Measurements from ENCODE around the gene EXOC3L1. TPM values are rescaled to one million over a fixed set of nuclear protein-coding genes. Genes with fewer than 3 reads are reported as not detected.

The EXOC3L1 gene
- polyA plus RNA-seq, 2 of the 4 experiments (the other 2 are of a cell fraction), result 0.06 TPM; not detected in 1

DNA sequence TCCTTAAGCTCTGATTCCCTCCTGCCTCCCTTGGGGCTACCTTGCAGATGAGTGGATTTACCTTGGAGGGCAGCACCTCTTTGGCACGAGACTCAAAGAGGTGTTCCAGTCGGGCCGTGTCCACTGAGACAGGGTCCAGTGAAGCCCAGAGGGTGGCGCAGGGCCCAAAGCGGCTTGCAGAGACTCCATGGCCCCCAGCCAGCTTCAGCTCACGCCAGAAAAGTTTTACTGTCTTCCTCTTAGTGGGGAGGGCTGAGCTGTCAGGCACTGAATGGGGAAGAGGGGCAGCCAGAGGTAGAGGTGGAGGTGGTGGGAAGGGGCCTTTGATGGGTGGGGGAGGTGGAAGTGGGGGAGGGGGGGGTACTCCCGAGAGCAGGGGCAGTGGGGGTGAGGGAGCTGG, 43.7 kb upstream of the EXOC3L1 start (continued):
- TF ChIP-seq, protein P1, sequence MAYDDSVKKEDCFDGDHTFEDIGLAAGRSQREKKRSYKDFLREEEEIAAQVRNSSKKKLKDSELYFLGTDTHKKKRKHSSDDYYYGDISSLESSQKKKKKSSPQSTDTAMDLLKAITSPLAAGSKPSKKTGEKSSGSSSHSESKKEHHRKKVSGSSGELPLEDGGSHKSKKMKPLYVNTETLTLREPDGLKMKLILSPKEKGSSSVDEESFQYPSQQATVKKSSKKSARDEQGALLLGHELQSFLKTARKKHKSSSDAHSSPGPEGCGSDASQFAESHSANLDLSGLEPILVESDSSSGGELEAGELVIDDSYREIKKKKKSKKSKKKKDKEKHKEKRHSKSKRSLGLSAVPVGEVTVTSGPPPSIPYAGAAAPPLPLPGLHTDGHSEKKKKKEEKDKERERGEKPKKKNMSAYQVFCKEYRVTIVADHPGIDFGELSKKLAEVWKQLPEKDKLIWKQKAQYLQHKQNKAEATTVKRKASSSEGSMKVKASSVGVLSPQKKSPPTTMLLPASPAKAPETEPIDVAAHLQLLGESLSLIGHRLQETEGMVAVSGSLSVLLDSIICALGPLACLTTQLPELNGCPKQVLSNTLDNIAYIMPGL (CRISPR knock-in tag; IDR thresholded peaks at IDR 0.05; ENCODE audit: borderline replicate concordance), result no peak
- TF ChIP-seq RFX5 (IDR thresholded peaks at IDR 0.05) (no peak), PHF8 (IDR thresholded peaks at IDR 0.05; ENCODE audit: borderline replicate concordance, low read depth) (no peak), SREBF2 (IDR thresholded peaks at IDR 0.05) (no peak)

DNA sequence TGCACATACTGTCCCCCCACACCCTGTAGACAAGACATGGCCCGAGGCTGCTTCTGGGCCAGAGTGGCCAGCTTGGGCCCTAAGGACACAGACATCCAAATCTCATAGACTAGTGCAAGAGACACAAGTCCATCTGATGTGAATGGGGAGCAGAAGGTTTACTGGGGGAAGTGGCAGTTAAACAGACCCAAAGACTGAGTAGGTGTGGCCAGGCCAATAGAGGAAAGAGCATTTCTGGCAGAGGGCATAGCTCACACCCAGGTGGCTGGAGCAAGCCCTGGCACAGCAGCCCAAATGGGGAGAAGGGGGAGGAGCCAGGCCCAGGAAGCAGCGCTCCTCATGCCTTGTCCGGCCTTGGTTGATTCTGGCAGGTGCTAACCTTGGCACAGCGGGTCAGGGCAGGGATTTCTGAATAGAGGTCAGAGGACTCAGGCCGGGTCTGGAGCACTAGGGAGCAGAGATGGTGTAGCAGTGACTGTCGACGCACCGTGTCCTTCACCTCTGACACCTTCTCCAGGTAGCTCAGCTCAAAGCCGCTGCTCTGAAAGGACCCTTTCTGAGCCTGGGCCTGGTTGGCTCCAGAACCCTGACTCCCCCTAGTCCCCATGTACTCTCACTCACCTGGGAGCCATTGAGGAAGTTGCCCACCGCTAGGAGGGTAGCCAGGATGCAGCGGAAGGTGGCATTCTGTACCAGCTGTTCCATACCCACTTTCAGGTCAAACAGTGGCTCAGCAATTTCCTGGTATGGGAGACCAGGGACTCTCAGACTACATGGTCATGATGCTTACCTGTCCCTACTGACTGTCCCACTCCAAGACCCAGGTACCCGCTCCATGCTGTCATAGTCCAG, 41.1 kb upstream of the EXOC3L1 start:
- H3K9me3 ChIP-seq, result no peaks in the 10 kb centered on the region
- no peak overlapping the region for H3K4me3 ChIP-seq
- FAIRE-seq (no peak), DNase-seq (ENCODE audit: low read depth in 1 of 2, low spot score in 1 of 2) (no peak), ATAC-seq (no peak)
- CTCF ChIA-PET, result interaction anchor here (0.9 to 14.1 kb wide), 6 partner anchors 14 to 47 kb away, joined by 3 to 138 read pairs (median 4); partner anchors contain the start of genes FHOD1 and SLC9A5
- H3K27ac ChIP-seq, result no peak overlapping the region
- POLR2A ChIA-PET, result interaction anchor here (0.9 to 1.9 kb wide), 2 partner anchors 11 to 15 kb away, joined by 3 to 6 read pairs; no protein-coding TSS in a partner anchor
- H3K4me1 ChIP-seq, result peaks cover 9% of the 10 kb centered on the region
- no peak overlapping the region for H3K4me2 ChIP-seq
- TF ChIP-seq KDM1A (IDR thresholded peaks at IDR 0.05; ENCODE audit: low read depth) (no peak), FOXS1 (CRISPR knock-in tag; IDR thresholded peaks at IDR 0.05) (no peak), SMC3 (IDR thresholded peaks at IDR 0.05) (no peak), ZNF302 (CRISPR knock-in tag; IDR thresholded peaks at IDR 0.05) (no peak), HDAC2 (IDR thresholded peaks at IDR 0.05) (no peak), CEBPB (IDR thresholded peaks at IDR 0.05) (no peak), RCOR1 (IDR thresholded peaks at IDR 0.05; ENCODE audit: low read depth, low read length) (no peak), CBX2 (IDR thresholded peaks at IDR 0.05; ENCODE audit: borderline replicate concordance, low read depth) (no peak), NR3C1 (IDR thresholded peaks at IDR 0.05) (no peak), HOXA7 (CRISPR knock-in tag; IDR thresholded peaks at IDR 0.05) (no peak), POLR2A (IDR thresholded peaks at IDR 0.05; ENCODE audit: low read length) (no peak), SREBF2 (IDR thresholded peaks at IDR 0.05) (no peak), POLR2AphosphoS2 (conservative IDR thresholded peaks at IDR 0.05; ENCODE audit: low read length) (no peak), HOXB13 (CRISPR knock-in tag; IDR thresholded peaks at IDR 0.05; ENCODE audit: low read depth) (no peak), BHLHE40 (IDR thresholded peaks at IDR 0.05; ENCODE audit: low read depth, low read length) (no peak)
- TF ChIP-seq, protein P2, sequence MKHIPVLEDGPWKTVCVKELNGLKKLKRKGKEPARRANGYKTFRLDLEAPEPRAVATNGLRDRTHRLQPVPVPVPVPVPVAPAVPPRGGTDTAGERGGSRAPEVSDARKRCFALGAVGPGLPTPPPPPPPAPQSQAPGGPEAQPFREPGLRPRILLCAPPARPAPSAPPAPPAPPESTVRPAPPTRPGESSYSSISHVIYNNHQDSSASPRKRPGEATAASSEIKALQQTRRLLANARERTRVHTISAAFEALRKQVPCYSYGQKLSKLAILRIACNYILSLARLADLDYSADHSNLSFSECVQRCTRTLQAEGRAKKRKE (CRISPR knock-in tag; IDR thresholded peaks at IDR 0.05; ENCODE audit: low read depth), result no peak
- TF ChIP-seq, protein P3, sequence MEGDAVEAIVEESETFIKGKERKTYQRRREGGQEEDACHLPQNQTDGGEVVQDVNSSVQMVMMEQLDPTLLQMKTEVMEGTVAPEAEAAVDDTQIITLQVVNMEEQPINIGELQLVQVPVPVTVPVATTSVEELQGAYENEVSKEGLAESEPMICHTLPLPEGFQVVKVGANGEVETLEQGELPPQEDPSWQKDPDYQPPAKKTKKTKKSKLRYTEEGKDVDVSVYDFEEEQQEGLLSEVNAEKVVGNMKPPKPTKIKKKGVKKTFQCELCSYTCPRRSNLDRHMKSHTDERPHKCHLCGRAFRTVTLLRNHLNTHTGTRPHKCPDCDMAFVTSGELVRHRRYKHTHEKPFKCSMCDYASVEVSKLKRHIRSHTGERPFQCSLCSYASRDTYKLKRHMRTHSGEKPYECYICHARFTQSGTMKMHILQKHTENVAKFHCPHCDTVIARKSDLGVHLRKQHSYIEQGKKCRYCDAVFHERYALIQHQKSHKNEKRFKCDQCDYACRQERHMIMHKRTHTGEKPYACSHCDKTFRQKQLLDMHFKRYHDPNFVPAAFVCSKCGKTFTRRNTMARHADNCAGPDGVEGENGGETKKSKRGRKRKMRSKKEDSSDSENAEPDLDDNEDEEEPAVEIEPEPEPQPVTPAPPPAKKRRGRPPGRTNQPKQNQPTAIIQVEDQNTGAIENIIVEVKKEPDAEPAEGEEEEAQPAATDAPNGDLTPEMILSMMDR (IDR thresholded peaks at IDR 0.05), result no peak
- TF ChIP-seq, protein P4, sequence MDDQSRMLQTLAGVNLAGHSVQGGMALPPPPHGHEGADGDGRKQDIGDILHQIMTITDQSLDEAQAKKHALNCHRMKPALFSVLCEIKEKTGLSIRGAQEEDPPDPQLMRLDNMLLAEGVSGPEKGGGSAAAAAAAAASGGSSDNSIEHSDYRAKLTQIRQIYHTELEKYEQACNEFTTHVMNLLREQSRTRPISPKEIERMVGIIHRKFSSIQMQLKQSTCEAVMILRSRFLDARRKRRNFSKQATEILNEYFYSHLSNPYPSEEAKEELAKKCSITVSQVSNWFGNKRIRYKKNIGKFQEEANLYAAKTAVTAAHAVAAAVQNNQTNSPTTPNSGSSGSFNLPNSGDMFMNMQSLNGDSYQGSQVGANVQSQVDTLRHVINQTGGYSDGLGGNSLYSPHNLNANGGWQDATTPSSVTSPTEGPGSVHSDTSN (IDR thresholded peaks at IDR 0.05), result no peak
- TF ChIP-seq, protein P5, sequence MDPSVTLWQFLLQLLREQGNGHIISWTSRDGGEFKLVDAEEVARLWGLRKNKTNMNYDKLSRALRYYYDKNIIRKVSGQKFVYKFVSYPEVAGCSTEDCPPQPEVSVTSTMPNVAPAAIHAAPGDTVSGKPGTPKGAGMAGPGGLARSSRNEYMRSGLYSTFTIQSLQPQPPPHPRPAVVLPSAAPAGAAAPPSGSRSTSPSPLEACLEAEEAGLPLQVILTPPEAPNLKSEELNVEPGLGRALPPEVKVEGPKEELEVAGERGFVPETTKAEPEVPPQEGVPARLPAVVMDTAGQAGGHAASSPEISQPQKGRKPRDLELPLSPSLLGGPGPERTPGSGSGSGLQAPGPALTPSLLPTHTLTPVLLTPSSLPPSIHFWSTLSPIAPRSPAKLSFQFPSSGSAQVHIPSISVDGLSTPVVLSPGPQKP (IDR thresholded peaks at IDR 0.05; ENCODE audit: low read depth, low read length), result no peak
- TF ChIP-seq, protein P1 (CRISPR knock-in tag; IDR thresholded peaks at IDR 0.05; ENCODE audit: borderline replicate concordance), result no peak
- 97% methylated on average over 11 of the region's 12 CpGs for WGBS (ENCODE audit: missing lambda C conversion rate)

Measured in A549 (cell line).